Endodermal cell (in vitro differentiated cells): ENCODE data around the gene WRAP73. TPM values are rescaled to one million over a fixed set of nuclear protein-coding genes. Genes with fewer than 3 reads are reported as not detected.

ENCODE experiments used
- DNase-seq: peaks from one replicate; pipeline ENCODE4 v3.0.0-alpha.2; 2017
- H3K27ac ChIP-seq: 2 replicates; pipeline ENCODE4 v1.5.1; 2013; ENCODE audit warnings: mild to moderate bottlenecking, low read depth, low read length, moderate library complexity
- H3K27me3 ChIP-seq: 2 replicates; pipeline ENCODE4 v1.6.1; 2013; ENCODE audit warnings: mild to moderate bottlenecking, low read length, moderate library complexity; ENCODE audit not compliant: insufficient read depth, control insufficient read depth, poor library complexity, severe bottlenecking
- H3K36me3 ChIP-seq: 2 replicates; pipeline ENCODE4 v1.7.0; 2013; ENCODE audit warnings: mild to moderate bottlenecking, low read length, moderate library complexity; ENCODE audit not compliant: control insufficient read depth, insufficient read depth
- H3K4me1 ChIP-seq: one replicate; pipeline ENCODE4 v1.7.0; 2013; ENCODE audit warnings: low read length; ENCODE audit not compliant: control insufficient read depth, insufficient read depth
- H3K4me3 ChIP-seq: 2 replicates; pipeline ENCODE4 v1.5.1; 2013; ENCODE audit warnings: mild to moderate bottlenecking, low read length, moderate library complexity
- H3K9ac ChIP-seq: 2 replicates; pipeline ENCODE4 v1.6.1; 2013; ENCODE audit warnings: mild to moderate bottlenecking, low read length, moderate library complexity; ENCODE audit not compliant: poor library complexity, severe bottlenecking; ENCODE audit errors: extremely low read depth
- H3K9me3 ChIP-seq: 2 replicates; pipeline ENCODE4 v1.6.1; 2013; ENCODE audit warnings: mild to moderate bottlenecking, low read length, moderate library complexity; ENCODE audit not compliant: control insufficient read depth
- H3K27ac Mint-ChIP-seq: 2 replicates; pipeline ENCODE4 v1.8.0; 2020; ENCODE audit warnings: mixed read lengths
- H3K27me3 Mint-ChIP-seq: 2 replicates; pipeline ENCODE4 v1.8.0; 2021; ENCODE audit warnings: mild to moderate bottlenecking, mixed read lengths; ENCODE audit not compliant: insufficient read depth
- H3K36me3 Mint-ChIP-seq: 2 replicates; pipeline ENCODE4 v1.8.0; 2020; ENCODE audit warnings: low read depth, mixed read lengths
- H3K4me1 Mint-ChIP-seq: 2 replicates; pipeline ENCODE4 v1.8.0; 2020; ENCODE audit warnings: mixed read lengths
- H3K4me3 Mint-ChIP-seq: 2 replicates; pipeline ENCODE4 v1.8.0; 2020; ENCODE audit warnings: mild to moderate bottlenecking, moderate library complexity, mixed read lengths
- H3K9me3 Mint-ChIP-seq: 2 replicates; pipeline ENCODE4 v1.8.0; 2020; ENCODE audit warnings: mild to moderate bottlenecking, mixed read lengths
- CTCF ChIP-seq: fragments of 200-600 bp; sonication (generic); conservative IDR thresholded peaks from 2 replicates; pipeline ENCODE4 v1.5.0; 2021; ENCODE audit warnings: antibody characterized with exemption, mild to moderate bottlenecking
- WGBS, 2 experiments: methylation state at CpG; one replicate each; pipeline versions ENCODE4 v1.1.5 to v1.1.7; 2013; ENCODE audit warnings: missing lambda C conversion rate in 2 of 2, mixed read lengths in 1 of 2; ENCODE audit not compliant: insufficient coverage in 1 of 2, insufficient read length in 1 of 2; 5-methylcytosine and 5-hydroxymethylcytosine counted together
- total RNA-seq, 2 donors: library from RNA; stranded (reverse); fragmentation: NEBNext Ultra II Directional in 1 of 2; extraction: Animal tissue kit (Norgen Biotek cat#: 25700) in 1 of 2; gene quantifications; 2 replicates in 1 of 2; 3 replicates in 1 of 2; pipeline ENCODE4 v1.2.1, GENCODE V29; 2021

Gene WRAP73
- total RNA-seq, 2 donors from 2014 or later: 29.8 to 32.5 TPM

DNA sequence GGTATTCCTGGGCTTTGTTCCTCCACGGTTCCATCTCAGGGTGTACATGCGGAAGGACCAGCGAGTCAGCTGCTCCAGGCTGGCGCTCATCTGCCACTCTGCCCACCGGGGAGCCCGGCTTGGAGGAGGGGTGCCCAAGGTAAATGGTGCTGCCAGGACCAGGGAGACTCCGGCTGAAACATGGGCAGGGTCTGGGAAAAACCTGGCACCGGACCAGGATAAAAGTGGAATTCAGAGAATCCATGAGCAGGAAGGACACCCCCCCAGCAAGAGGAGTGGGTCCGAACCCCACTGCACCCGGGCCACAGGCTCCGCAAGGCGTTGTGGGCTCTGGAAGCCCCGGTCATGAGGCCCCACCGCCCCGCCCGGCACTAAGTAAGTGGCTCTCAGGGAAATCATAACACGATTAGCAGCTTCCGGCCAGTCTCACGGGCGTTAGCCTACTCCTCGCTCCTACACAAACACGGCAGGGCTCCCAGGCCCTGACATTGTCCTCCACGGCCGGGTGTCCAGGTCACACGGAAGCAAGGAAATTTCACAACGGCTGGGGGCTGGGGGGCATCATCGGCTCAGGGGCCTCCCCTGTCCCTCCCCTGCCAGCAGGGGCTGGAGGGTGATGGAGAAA is 59.7 kb downstream of the WRAP73 start:
- H3K9me3 ChIP-seq: no peaks in the 10 kb centered on the region
- H3K4me1 ChIP-seq: no peaks in the 10 kb centered on the region
- H3K9ac ChIP-seq: no peak overlapping the region
- Mint-ChIP-seq H3K9me3 (no peaks in the 10 kb centered on the region), H3K27me3 (no peaks in the 10 kb centered on the region), H3K27ac (peak overlapping the region; percentile 79), H3K36me3 (no peaks in the 10 kb centered on the region), H3K4me3 (no peak overlapping the region), H3K4me1 (peaks cover 6% of the 10 kb centered on the region)
- H3K4me3 ChIP-seq: no peak overlapping the region
- H3K36me3 ChIP-seq: no peaks in the 10 kb centered on the region
- H3K27ac ChIP-seq: peak overlapping the region; percentile 70
- no peak for TF ChIP-seq CTCF
- WGBS, 2 experiments: 79 to 84% methylated on average over 20 to 27 of the region's 27 CpGs
- H3K27me3 ChIP-seq: no peaks in the 10 kb centered on the region
- no peak for DNase-seq

DNA sequence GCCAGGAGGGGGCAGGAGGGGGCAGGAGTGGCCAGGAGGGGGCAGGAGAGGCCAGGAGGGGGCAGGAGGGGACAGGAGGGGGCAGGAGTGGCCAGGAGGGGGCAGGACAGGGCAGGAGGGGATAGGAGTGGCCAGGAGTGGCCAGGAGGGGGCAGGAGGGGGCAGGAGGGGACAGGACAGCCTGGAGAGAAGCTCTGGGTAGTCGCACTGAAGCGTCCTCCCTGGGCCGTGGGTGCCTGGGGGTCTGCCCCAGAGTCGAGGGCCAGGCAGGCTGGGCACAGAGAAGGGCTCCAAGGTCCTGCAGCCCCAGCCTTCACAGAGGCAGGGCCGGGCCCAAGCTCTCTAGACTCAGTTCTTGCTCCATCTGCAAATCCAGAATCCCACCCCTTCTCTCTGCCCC is 61.5 kb downstream of the WRAP73 start:
- Histone ChIP-seq H3K9ac (no peak overlapping the region), H3K36me3 (no peaks in the 10 kb centered on the region), H3K27ac (no peak overlapping the region), H3K4me1 (no peaks in the 10 kb centered on the region), H3K27me3 (no peaks in the 10 kb centered on the region), H3K4me3 (no peak overlapping the region), H3K9me3 (no peaks in the 10 kb centered on the region)
- no peak for DNase-seq
- peaks cover 7% of the 10 kb centered on the region for H3K9me3 Mint-ChIP-seq
- H3K4me3 Mint-ChIP-seq: no peak overlapping the region
- peaks cover 3% of the 10 kb centered on the region for H3K36me3 Mint-ChIP-seq
- no peak overlapping the region for H3K27ac Mint-ChIP-seq
- H3K27me3 Mint-ChIP-seq: no peaks in the 10 kb centered on the region
- peaks cover 4% of the 10 kb centered on the region for H3K4me1 Mint-ChIP-seq
- TF ChIP-seq CTCF: peak; percentile 22
- 93% methylated on average over 2 to 5 of the region's 5 CpGs for WGBS, 2 experiments

DNA sequence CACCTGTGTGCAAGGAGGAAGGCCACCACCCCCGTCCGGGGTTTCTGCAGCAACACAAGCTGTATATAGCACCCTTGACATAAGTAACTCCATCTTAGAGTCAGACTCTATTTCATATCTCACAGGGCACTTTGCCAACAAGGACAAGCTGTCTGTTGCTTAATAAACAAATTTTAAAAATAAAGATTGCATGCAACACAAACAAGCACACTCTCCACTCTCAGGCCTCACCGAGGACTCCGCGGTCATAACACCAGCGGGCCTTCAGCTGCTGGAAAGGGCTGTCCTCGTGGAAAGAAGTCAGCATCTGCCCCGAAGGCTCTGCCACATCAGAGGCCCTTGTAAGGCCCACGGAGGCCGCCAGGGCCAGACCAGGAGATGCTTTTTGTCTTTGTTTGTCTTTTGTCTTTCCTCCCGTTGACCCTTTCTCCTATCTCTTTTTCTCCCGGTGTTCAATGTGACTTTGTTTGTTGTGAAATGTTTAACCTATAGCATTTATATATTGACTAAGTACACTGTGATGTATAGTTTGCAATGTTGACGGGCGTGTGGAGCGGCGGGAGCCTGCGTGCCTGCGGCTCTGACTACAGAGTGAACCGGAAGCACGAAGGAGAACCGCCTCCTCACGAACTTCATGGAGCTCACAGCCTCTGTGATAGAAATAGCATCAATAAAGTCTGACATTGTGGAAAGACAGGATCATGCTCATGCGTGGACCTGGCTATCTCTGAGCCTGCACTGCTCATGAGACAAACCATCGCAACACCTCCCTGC is 62.7 kb downstream of the WRAP73 start:
- peak overlapping the region; percentile 67 for H3K27ac ChIP-seq

More for the DNA sequence above, 62.7 kb downstream of the WRAP73 start:
- peaks cover 6% of the 10 kb centered on the region for H3K36me3 Mint-ChIP-seq
- H3K4me1 ChIP-seq: no peaks in the 10 kb centered on the region
- H3K27me3 ChIP-seq: no peaks in the 10 kb centered on the region
- H3K27ac Mint-ChIP-seq: no peak overlapping the region
- H3K4me3 ChIP-seq: no peak overlapping the region
- H3K4me1 Mint-ChIP-seq: peaks cover 4% of the 10 kb centered on the region
- no peaks in the 10 kb centered on the region for H3K27me3 Mint-ChIP-seq
- WGBS, 2 experiments: 89 to 92% methylated on average over 20 to 23 of the region's 24 CpGs
- no peak overlapping the region for H3K9ac ChIP-seq
- peaks cover 7% of the 10 kb centered on the region for H3K9me3 Mint-ChIP-seq
- no peak for TF ChIP-seq CTCF
- H3K36me3 ChIP-seq: no peaks in the 10 kb centered on the region
- no peaks in the 10 kb centered on the region for H3K9me3 ChIP-seq
- no peak overlapping the region for H3K4me3 Mint-ChIP-seq
- no peak for DNase-seq
